ENCODE data around the gene MEIS3. TPM values are rescaled to one million over a fixed set of nuclear protein-coding genes. Genes with fewer than 3 reads are reported as not detected.

Gene MEIS3
- total RNA-seq, 1 experiment from 2014 or later, result 35.8 TPM

GRCh38 chr19:47415953-47416642 is 3.2 kb downstream of the MEIS3 start:
- Histone ChIP-seq H3K9me2 (ENCODE audit: insufficient read depth) (no peaks in the 10 kb centered on the region), H3K9ac (ENCODE audit: low read length) (no peak overlapping the region), H3K4me1 (ENCODE audit: control insufficient read depth in 1 of 2, insufficient read depth in 2 of 2, low read length in 2 of 2) (peaks cover 9 to 13% of the 10 kb centered on the region in 2 experiments; a peak in 3 of 4 replicates), H3K4me2 (ENCODE audit: low read length) (no peak overlapping the region), H3K9me3 (ENCODE audit: control insufficient read depth in 1 of 2, insufficient read depth in 1 of 2, low read depth in 1 of 2, low read length in 2 of 2) (no peaks in the 10 kb centered on the region), H4K20me1 (ENCODE audit: insufficient read depth) (no peaks in the 10 kb centered on the region), H3K27ac (ENCODE audit: low read depth, low read length) (no peak overlapping the region), H3K27me3 (ENCODE audit: insufficient read depth, low read length) (peaks cover 8% of the 10 kb centered on the region; the same call in 1 of the 2 replicates), H3K4me3 (replicated peaks in 1 of 2; ENCODE audit: low read depth in 1 of 2, low read length in 2 of 2) (no peak overlapping the region), H3K36me3 (ENCODE audit: control insufficient read depth in 1 of 2, insufficient read depth in 2 of 2, low read length in 2 of 2) (no peaks in the 10 kb centered on the region), H3K79me2 (ENCODE audit: insufficient read depth, low read length) (no peaks in the 10 kb centered on the region), H2AFZ (ENCODE audit: low read depth, low read length, poor library complexity, severe bottlenecking) (no peak overlapping the region)
- no peak for ATAC-seq
- TF ChIP-seq EZH2 (IDR thresholded peaks at IDR 0.05), result no peak
- CTCF ChIA-PET, result interaction anchor here (1.5 kb wide), 1 partner anchor 67 kb away, joined by 5 read pairs; the partner anchor contains the start of gene DHX34
- BruUV-seq (replicated peaks), result no TSS peak
- no peak for DNase-seq (ENCODE audit: low read depth, low spot score)
- RAD21 ChIA-PET (ENCODE audit: low non-redundant PET in 1 of 2, low total read pairs in 2 of 2, uncharacterized antibody in 2 of 2, unreplicated experiment in 2 of 2), result no interaction called here
- intact Hi-C loops (cut with micrococcal nuclease), result no loop called here
- POLR2A ChIA-PET, result interaction anchor here (1.0 kb wide), 1 partner anchor 12 kb away, joined by 4 read pairs; no protein-coding TSS in a partner anchor

GRCh38 chr19:47414469-47414868 is 4.9 kb downstream of the MEIS3 start:
- RAD21 ChIA-PET (ENCODE audit: low non-redundant PET in 1 of 2, low total read pairs in 2 of 2, uncharacterized antibody in 2 of 2, unreplicated experiment in 2 of 2), result no interaction called here
- Histone ChIP-seq H3K27me3 (ENCODE audit: insufficient read depth, low read length) (peaks cover under 1% of the 10 kb centered on the region; the same call in 1 of the 2 replicates), H4K20me1 (ENCODE audit: insufficient read depth) (no peaks in the 10 kb centered on the region), H3K79me2 (ENCODE audit: insufficient read depth, low read length) (no peaks in the 10 kb centered on the region), H3K4me1 (ENCODE audit: control insufficient read depth in 1 of 2, insufficient read depth in 2 of 2, low read length in 2 of 2) (peaks cover 9% of the 10 kb centered on the region in 2 experiments; a peak in 3 of 4 replicates), H2AFZ (ENCODE audit: low read depth, low read length, poor library complexity, severe bottlenecking) (no peak overlapping the region), H3K4me3 (replicated peaks in 1 of 2; ENCODE audit: low read depth in 1 of 2, low read length in 2 of 2) (no peak overlapping the region), H3K27ac (ENCODE audit: low read depth, low read length) (no peak overlapping the region), H3K9me3 (ENCODE audit: control insufficient read depth in 1 of 2, insufficient read depth in 1 of 2, low read depth in 1 of 2, low read length in 2 of 2) (no peaks in the 10 kb centered on the region), H3K36me3 (ENCODE audit: control insufficient read depth in 1 of 2, insufficient read depth in 2 of 2, low read length in 2 of 2) (no peaks in the 10 kb centered on the region), H3K4me2 (ENCODE audit: low read length) (no peak overlapping the region), H3K9me2 (ENCODE audit: insufficient read depth) (no peaks in the 10 kb centered on the region), H3K9ac (ENCODE audit: low read length) (no peak overlapping the region)
- TF ChIP-seq ZFX (IDR thresholded peaks at IDR 0.05) (no peak), POLR2AphosphoS5 (IDR thresholded peaks at IDR 0.05; ENCODE audit: low read depth, low read length) (no peak), RAD21 (IDR thresholded peaks at IDR 0.05; ENCODE audit: low read depth) (no peak), CEBPB (IDR thresholded peaks at IDR 0.05; ENCODE audit: low read depth) (no peak), EZH2 (IDR thresholded peaks at IDR 0.05) (no peak), FOSL1 (IDR thresholded peaks at IDR 0.05; ENCODE audit: low read depth) (no peak), CBX3 (IDR thresholded peaks at IDR 0.05; ENCODE audit: low read depth) (no peak), SRF (IDR thresholded peaks at IDR 0.05; ENCODE audit: low read depth) (no peak), JUND (IDR thresholded peaks at IDR 0.05) (no peak)
- CTCF ChIA-PET, result interaction anchor here (1.5 kb wide), 1 partner anchor 66 kb away, joined by 5 read pairs; the partner anchor contains the start of gene DHX34
- DNase-seq (ENCODE audit: low read depth, low spot score), result no peak
- no peak for ATAC-seq
- intact Hi-C loops (cut with micrococcal nuclease), result no loop called here
- POLR2A ChIA-PET, result interaction anchor here (0.6 to 0.7 kb wide), 2 partner anchors 12 to 96 kb away, joined by 3 to 6 read pairs; no protein-coding TSS in a partner anchor
- no TSS peak for BruUV-seq (replicated peaks)
